Measurements from ENCODE around the gene GARNL3.

GRCh38 chr9:127292415-127292814, 27.8 kb downstream of the GARNL3 start:
- TF ChIP-seq POLR2A (IDR thresholded peaks at IDR 0.05; ENCODE audit: low read depth, low read length), result no peak
- no peak for TF ChIP-seq CTCF (IDR thresholded peaks at IDR 0.05; ENCODE audit: extremely low read depth in 1 of 2, insufficient read depth in 1 of 2, low read depth in 1 of 2, low read length in 2 of 2)
- no peak for TF ChIP-seq GATA2 (IDR thresholded peaks at IDR 0.05; ENCODE audit: insufficient read depth, insufficient read length, low read depth, low read length)
- no peak for TF ChIP-seq POLR2AphosphoS5 (IDR thresholded peaks at IDR 0.05; ENCODE audit: insufficient read depth, low read depth, low read length)
- TF ChIP-seq EZH2 (IDR thresholded peaks at IDR 0.05; ENCODE audit: borderline replicate concordance, low read depth, low read length, severe bottlenecking), result no peak
- TF ChIP-seq MAX (IDR thresholded peaks at IDR 0.05; ENCODE audit: insufficient read depth, insufficient read length), result no peak
